ENCODE data around the gene PRKCA.
"Not testable (repeated sequence)": the region's sequence is repeated elsewhere in the genome, so short reads cannot be mapped to it uniquely, and the experiment has no call there.

The PRKCA gene

DNA sequence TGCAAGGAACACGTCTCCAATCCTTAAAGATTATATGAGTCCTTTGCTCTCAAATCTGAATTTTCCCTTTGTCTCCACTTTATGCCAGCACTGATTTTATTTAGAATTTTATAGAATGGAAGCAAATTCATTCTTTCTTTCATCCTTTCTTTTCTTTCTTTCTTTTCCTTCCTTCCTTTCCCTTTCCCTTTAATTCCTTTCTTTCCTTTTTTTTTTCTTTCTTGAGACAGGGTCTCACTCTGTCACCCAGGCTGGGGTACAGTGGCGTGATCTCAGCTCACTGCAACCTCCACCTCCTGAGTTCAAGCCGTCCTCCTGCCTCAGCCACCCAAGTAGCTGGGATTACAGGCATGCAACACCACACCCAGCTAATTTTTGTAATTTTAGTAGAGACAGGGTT is 187.2 kb downstream of the PRKCA start:
- not testable (repeated sequence) for DNase-seq (ENCODE audit: low read depth)

DNA sequence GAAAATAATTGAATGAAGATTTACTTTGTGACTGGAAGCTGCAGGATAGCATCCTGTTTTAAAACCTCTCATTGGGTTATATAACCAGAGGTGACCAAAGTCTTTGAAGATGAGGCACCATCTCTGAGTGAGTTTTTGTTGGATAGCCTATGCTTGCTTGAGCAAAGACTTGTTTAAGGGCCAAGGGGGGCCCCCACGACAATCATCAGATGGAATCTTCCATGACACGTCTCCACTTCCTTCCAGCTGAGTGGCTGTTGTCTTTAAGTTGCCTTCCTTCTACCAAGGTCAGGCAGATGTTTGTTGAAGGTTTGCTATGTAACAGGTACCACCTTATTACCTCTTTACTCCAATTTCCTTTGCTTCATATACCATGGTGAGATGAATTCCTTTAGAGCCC is 188.8 kb downstream of the PRKCA start:
- DNase-seq (ENCODE audit: low read depth) = no peak

DNA sequence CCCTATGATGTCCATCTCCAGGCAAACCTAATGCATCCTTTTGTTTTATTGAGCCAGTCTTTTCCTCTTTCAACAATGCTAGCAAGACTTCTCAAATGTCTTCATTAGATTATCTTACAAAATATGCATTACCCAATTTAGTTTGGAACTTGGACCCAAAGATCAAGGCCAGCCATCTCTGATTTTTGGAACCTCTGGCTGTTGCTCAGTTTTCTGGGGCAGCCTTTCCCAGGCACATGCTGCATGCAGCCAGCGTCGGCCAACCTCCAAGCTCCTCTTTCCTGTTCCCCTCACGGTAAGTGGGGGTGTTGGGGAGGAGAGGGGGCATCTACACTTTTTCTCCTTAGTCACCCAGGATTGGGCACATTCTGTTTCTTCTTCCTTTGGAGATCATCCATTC is 189.3 kb downstream of the PRKCA start:
- DNase-seq (ENCODE audit: low read depth) = no peak

GRCh38 chr17:66492080-66492479 is 189.7 kb downstream of the PRKCA start:
- DNase-seq (ENCODE audit: low read depth) = no peak

GRCh38 chr17:66492561-66493005 is 190.2 kb downstream of the PRKCA start:
- no peak for DNase-seq (ENCODE audit: low read depth)

DNA sequence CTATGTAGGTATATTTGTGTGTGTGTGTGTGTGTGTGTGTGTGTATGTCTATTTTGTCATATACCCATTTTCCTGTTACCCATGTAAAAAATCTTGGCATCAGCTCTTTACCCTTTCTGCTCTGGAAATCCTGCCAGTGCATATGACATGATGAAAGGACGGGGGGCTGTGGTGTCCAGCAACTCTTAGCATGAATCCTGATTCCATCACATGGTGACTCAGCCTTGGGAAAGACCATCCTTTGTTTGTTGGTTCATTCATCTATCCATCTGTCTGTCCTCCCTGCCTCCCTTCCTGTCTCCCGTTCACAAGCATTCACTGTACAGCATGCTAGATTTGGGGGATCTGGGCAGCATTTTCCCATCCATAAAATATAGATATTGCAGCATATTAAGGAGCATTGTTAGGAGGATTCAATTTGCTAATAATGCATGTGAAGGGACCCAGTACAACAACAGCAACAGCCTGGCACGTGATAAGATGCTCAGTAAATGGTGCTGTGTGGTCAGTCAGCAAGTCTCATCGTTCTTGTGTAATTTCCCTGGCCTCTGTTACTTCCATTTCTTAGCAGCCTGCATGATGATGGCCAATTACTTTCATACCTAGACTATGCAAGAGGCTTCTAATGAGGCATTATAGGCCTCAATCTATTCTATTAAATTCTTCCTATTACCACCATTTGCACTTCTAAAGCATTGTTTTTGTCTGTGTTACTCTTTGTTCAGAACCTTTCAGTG is 191.0 kb downstream of the PRKCA start:
- DNase-seq (ENCODE audit: low read depth) = no peak

GRCh38 chr17:66494023-66494803 is 191.8 kb downstream of the PRKCA start:
- DNase-seq (ENCODE audit: low read depth) = no peak

- DNase-seq (ENCODE audit: low read depth) = no peak
Measured at GRCh38 chr17:66495035-66495434, 192.6 kb downstream of the PRKCA start.

DNA sequence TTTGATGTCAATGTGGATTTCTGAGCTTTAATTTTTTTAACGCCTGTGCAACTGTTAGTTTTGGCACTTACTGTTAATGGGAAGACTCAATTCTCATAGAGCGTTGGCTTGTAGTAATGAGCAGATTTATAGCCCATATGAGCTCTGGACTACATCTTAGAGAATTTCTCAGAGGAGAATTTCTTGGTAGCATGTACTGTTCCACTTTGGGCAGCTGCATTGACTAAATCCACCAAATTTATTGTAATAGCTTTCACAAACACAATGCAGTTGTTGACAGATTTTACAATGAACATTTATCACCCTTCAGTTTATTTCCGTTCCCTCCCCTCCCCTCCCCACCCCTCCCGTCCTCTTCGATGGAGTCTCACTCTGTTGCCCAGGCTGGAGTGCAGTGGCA is 193.9 kb downstream of the PRKCA start:
- DNase-seq (ENCODE audit: low read depth) = no peak

GRCh38 chr17:66498580-66498979 is 196.2 kb downstream of the PRKCA start:
- DNase-seq (ENCODE audit: low read depth) = no peak

DNA sequence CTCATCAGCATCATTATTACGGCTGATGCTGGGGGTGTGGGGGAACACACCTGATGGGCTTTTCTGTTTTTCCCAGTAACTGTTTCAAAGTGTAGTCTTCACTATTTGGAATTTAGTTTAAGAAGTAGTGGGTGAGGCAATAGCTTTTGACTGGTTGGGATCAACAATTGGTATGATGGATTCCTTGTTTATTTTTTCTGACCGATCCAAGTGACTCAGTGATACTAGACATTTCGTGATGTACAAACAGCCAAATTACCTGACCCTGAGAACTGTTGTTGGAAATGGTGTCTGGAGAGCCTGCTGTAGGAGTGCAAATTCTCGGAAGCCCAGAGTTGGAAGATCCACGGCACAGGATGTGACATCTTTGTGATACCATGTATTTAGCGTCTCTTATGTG is 204.2 kb downstream of the PRKCA start:
- no peak for DNase-seq (ENCODE audit: low read depth)

GRCh38 chr17:66507103-66507923 is 204.9 kb downstream of the PRKCA start:
- DNase-seq (ENCODE audit: low read depth) = no peak

DNA sequence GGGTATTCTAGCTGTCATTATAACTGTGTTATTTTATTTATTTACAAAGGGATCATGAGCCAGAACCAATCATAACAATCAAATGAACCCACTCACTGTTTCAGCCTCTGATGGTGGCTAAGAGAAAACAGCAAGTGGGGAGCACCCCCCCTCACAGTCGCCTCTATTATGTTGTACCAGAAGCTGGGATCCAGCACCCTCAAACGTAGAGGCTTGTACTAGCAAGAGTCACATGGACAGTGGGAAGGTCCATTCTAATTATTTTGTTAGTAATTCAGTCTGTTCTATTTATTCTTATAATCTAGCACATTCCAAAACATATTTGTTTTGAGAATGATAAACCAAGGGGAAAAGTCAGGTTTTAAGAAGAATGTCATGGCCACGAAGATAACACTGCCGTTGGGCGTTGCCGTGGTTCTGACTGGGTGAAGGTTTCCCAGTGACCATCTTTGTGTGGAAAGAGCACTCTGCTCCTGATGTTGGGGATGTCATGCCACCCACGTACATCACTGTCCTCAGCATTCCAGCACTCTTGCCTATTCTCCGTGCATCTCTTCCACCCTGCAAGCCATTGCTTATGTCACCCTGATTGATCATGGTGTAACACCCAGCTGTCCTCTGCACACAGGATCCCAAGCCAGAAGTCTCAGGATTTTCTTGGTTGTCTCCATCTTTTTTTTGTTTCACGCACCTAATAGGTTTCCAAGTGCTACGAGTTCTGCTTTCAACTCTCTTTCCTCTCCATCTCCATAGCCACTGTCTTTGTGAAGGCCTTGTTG is 205.8 kb downstream of the PRKCA start:
- DNase-seq (ENCODE audit: low read depth) = no peak

DNA sequence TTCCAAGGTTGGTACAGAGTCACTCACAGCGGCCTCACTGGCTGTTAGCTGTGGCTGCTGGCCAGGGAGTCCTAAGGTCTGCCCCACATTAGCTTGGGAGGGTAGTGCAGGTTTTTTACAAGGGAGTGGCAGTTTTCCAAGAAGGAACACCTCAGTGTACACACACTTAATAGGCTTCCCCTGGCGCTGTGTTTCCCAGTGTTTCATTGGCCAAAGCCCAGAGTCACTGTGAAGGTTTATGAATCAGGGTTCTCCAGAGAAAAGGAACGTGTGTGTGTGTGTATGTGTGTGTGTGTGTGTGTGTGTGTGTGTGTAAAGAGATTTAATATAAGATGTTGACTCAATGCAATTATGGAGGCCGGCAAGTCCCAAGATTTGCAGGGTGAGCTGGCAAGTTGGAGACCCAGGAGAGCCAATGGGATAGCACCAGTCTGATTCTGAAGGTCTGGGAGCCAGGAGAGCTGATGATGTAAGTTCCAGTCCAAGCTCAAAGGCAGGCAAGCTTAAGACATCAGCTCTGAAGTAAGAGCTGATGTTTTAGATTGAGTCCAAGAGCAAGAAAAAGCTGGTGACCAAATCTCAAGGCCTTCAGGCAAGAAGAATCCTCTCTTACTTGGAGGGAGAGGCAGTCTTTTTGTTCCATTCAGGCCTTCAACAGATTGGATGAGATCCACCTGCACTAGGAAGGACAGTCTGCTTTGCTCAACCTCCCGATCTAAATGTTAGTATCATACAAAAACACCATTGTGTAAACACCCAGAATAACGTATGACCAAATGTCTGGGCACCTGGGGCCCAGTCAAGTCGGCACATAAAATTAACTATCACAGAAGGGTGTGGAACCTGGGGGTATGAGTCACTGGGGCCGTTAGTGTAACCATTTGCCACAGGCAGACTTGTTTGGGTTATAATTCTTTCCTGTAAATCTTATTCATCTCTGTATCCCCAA is 206.8 kb downstream of the PRKCA start:
- DNase-seq (ENCODE audit: low read depth) = peak; percentile 20

DNA sequence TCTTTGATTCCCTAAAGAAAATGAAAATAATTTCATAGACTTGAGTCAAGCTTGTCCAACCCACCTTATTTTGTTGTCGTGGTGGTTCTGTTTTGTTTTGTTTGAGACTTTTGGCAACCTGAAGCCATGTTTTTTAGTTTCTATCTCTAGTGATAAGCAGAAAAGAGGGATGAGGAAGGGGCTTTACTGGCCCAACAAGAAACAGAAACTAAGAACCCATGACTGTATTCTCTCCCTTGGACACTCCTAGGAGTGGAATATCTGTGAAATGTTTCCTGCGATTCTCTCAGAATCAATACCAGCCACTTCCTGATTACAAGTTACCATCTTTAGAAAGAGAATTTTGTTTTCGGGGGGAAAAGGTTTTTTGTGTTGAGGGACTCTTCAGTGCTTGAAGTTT is 207.5 kb downstream of the PRKCA start:
- DNase-seq (ENCODE audit: low read depth) = no peak

GRCh38 chr17:66511135-66511534 is 208.7 kb downstream of the PRKCA start:
- no peak for DNase-seq (ENCODE audit: low read depth)

GRCh38 chr17:66514227-66514806 is 211.9 kb downstream of the PRKCA start:
- DNase-seq (ENCODE audit: low read depth) = no peak

DNA sequence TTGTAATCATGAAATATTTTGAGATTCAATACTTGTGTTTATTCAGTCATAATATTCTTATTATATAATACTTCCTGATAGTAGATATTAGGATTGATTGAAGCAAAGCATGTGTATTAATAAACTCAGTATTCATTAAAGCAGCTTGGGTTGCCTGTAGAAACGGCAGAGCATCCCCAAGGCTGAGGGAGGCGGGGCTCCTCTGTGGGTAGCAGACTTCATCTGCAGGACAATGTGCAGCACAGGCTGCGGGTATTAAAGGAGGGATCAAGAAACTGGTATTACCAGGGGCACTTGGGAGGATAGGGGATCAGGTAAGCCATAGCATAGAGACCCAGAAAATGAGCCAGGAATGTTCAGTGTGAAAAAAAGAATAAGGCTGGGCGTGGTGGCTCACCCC is 213.6 kb downstream of the PRKCA start:
- DNase-seq (ENCODE audit: low read depth) = no peak

GRCh38 chr17:66517336-66518009 is 215.1 kb downstream of the PRKCA start:
- DNase-seq (ENCODE audit: low read depth) = no peak

GRCh38 chr17:66518108-66518507 is 215.7 kb downstream of the PRKCA start:
- DNase-seq (ENCODE audit: low read depth) = no peak
